HCT116 (cell line): ENCODE measurements around the gene MYLK4. TPM values are rescaled to one million over a fixed set of nuclear protein-coding genes. Genes with fewer than 3 reads are reported as not detected.

Source experiments
- ATAC-seq: fragments of 200-7000 bp; cut with Tn5 transposase; 2 replicates; pipeline ENCODE4 v1.9.1; 2020; ENCODE audit warnings: mild to moderate bottlenecking, moderate library complexity
- BruUV-seq: library from RNA; stranded (reverse); fragments of 400-500 nt; replicated peaks from 2 replicates; lab custom pipeline; 2021; lab: Mats Ljungman, UMichigan
- CTCF ChIA-PET: fragments of 300-600 bp; sonication (Branson Sonifier 250); formaldehyde crosslinking; loops from one replicate; lab custom pipeline; 2021; ENCODE audit warnings: antibody characterized with exemption; lab: Charles Lee
- POLR2A ChIA-PET: fragments of 300-600, 350-600 bp; sonication (Branson Sonifier 250); formaldehyde crosslinking; loops from one replicate; lab custom pipeline; 2021; ENCODE audit warnings: antibody characterized with exemption; lab: Charles Lee
- RAD21 ChIA-PET, 2 experiments: fragments of 300-600 bp; sonication (Branson Sonifier 250); formaldehyde crosslinking; loops; one replicate each; lab custom pipeline; 2023; ENCODE audit warnings: low total read pairs in 2 of 2; ENCODE audit not compliant: uncharacterized antibody in 2 of 2, unreplicated experiment in 2 of 2, low non-redundant PET in 1 of 2; lab: Charles Lee
- DNase-seq: peaks from one replicate; pipeline ENCODE4 v3.0.0-alpha.2; 2010; ENCODE audit warnings: low read depth, low spot score
- H2AFZ ChIP-seq: fragments of 200-600 bp; shearing (Covaris generic), sonication (generic); 2 replicates; pipeline ENCODE4 v1.6.1; 2017; ENCODE audit warnings: low read depth, mixed run types, mixed read lengths, antibody characterized with exemption, low read length; ENCODE audit not compliant: poor library complexity, severe bottlenecking
- H3K27ac ChIP-seq: 2 replicates; pipeline ENCODE4 v1.5.1; 2012; ENCODE audit warnings: low read depth, low read length
- H3K27me3 ChIP-seq: fragments of 200-600 bp; sonication (generic); 2 replicates; pipeline ENCODE4 v1.6.1; 2016; ENCODE audit warnings: mixed run types, low read length, mixed read lengths; ENCODE audit not compliant: insufficient read depth
- H3K36me3 ChIP-seq, 2 experiments: fragments of 200-500 bp in 1 of 2; fragments of 200-600 bp in 1 of 2; sonication (Bioruptor generic) in 1 of 2; sonication (generic) in 1 of 2; 2 replicates each; pipeline versions ENCODE4 v1.5.1 to v1.6.1; 2014 to 2016; ENCODE audit warnings: low read length in 2 of 2, inconsistent platforms in 1 of 2, mixed read lengths in 1 of 2, mixed run types in 1 of 2; ENCODE audit not compliant: insufficient read depth in 2 of 2, control insufficient read depth in 1 of 2
- H3K4me1 ChIP-seq, 2 experiments: fragments of 200-600 bp in 1 of 2; sonication (generic) in 1 of 2; 2 replicates each; pipeline versions ENCODE4 v1.5.1 to v1.6.1; 2012 to 2017; ENCODE audit warnings: low read length in 2 of 2, inconsistent platforms in 1 of 2, mild to moderate bottlenecking in 1 of 2, mixed read lengths in 1 of 2, mixed run types in 1 of 2, moderate library complexity in 1 of 2; ENCODE audit not compliant: insufficient read depth in 2 of 2, control insufficient read depth in 1 of 2
- H3K4me2 ChIP-seq: fragments of 200-600 bp; sonication (generic); 2 replicates; pipeline ENCODE4 v1.6.1; 2017; ENCODE audit warnings: mixed run types, low read length, mixed read lengths
- H3K4me3 ChIP-seq, 2 experiments: fragments of 200-600 bp in 1 of 2; sonication (generic) in 1 of 2; replicated peaks in 1 of 2; 2 replicates each; pipeline ENCODE4 v1.5.1; 2011 to 2016; ENCODE audit warnings: low read length in 2 of 2, control low read depth in 1 of 2, low read depth in 1 of 2, mild to moderate bottlenecking in 1 of 2, mixed read lengths in 1 of 2, mixed run types in 1 of 2
- H3K79me2 ChIP-seq: fragments of 200-600 bp; sonication (generic); 2 replicates; pipeline ENCODE4 v1.6.1; 2017; ENCODE audit warnings: mild to moderate bottlenecking, mixed run types, low read length, moderate library complexity, mixed read lengths; ENCODE audit not compliant: insufficient read depth
- H3K9ac ChIP-seq: fragments of 200-600 bp; sonication (generic); 2 replicates; pipeline ENCODE4 v1.6.1; 2016; ENCODE audit warnings: low read length, mixed read lengths
- H3K9me2 ChIP-seq: fragments of 200-600 bp; sonication (generic), shearing (Covaris generic); 2 replicates; pipeline ENCODE4 v1.6.1; 2017; ENCODE audit warnings: mixed run types, mild to moderate bottlenecking, moderate library complexity; ENCODE audit not compliant: insufficient read depth
- H3K9me3 ChIP-seq, 2 experiments: fragments of 200-500 bp in 1 of 2; fragments of 200-600 bp in 1 of 2; sonication (Bioruptor generic) in 1 of 2; sonication (generic) in 1 of 2; 2 replicates each; pipeline ENCODE4 v1.6.1; 2014 to 2017; ENCODE audit warnings: low read length in 2 of 2, mixed read lengths in 2 of 2, inconsistent platforms in 1 of 2, low read depth in 1 of 2, mild to moderate bottlenecking in 1 of 2, mixed run types in 1 of 2, moderate library complexity in 1 of 2; ENCODE audit not compliant: control insufficient read depth in 1 of 2, insufficient read depth in 1 of 2
- H4K20me1 ChIP-seq: fragments of 200-600 bp; sonication (generic), shearing (Covaris generic); 2 replicates; pipeline ENCODE4 v1.6.1; 2017; ENCODE audit warnings: mixed run types, mild to moderate bottlenecking, moderate library complexity; ENCODE audit not compliant: insufficient read depth
- ATF3 ChIP-seq: IDR thresholded peaks from 2 replicates; pipeline ENCODE4 v1.6.1; 2012
- CBX3 ChIP-seq: IDR thresholded peaks from 2 replicates; pipeline ENCODE4 v1.6.1; 2012; ENCODE audit warnings: low read depth
- CEBPB ChIP-seq: IDR thresholded peaks from 2 replicates; pipeline ENCODE4 v1.6.1; 2012; ENCODE audit warnings: low read depth
- CTCF ChIP-seq, 3 experiments: fragments of 200-600 bp in 1 of 3; sonication (generic) in 1 of 3; IDR thresholded peaks in 2 of 3; conservative IDR thresholded peaks in 1 of 3; 2 replicates each; pipeline ENCODE4 v1.5.1; 2012 to 2017; ENCODE audit warnings: low read depth in 2 of 3, low read length in 2 of 3, antibody characterized with exemption in 1 of 3, borderline replicate concordance in 1 of 3, control low read depth in 1 of 3, mild to moderate bottlenecking in 1 of 3, mixed read lengths in 1 of 3, mixed run types in 1 of 3, moderate library complexity in 1 of 3; ENCODE audit not compliant: insufficient read depth in 1 of 3
- EGR1 ChIP-seq: IDR thresholded peaks from 2 replicates; pipeline ENCODE4 v1.6.1; 2012; ENCODE audit warnings: low read depth
- ELF1 ChIP-seq: IDR thresholded peaks from 2 replicates; pipeline ENCODE4 v1.6.1; 2012; ENCODE audit warnings: low read depth, borderline replicate concordance
- EZH2 ChIP-seq: fragments of 200-600 bp; sonication (generic); IDR thresholded peaks from 2 replicates; pipeline ENCODE4 v1.6.1; 2017; ENCODE audit warnings: antibody characterized with exemption, mixed run types
- EZH2phosphoT487 ChIP-seq: fragments of 200-600 bp; IDR thresholded peaks from 2 replicates; pipeline ENCODE4 v1.6.1; 2018; ENCODE audit warnings: antibody characterized with exemption, borderline replicate concordance
- FOSL1 ChIP-seq: IDR thresholded peaks from 2 replicates; pipeline ENCODE4 v1.6.1; 2012; ENCODE audit warnings: low read depth
- JUND ChIP-seq: IDR thresholded peaks from 2 replicates; pipeline ENCODE4 v1.6.1; 2012
- MAX ChIP-seq: IDR thresholded peaks from 2 replicates; pipeline ENCODE4 v1.6.1; 2012
- POLR2A ChIP-seq: IDR thresholded peaks from 2 replicates; pipeline ENCODE4 v1.7.0; 2011; ENCODE audit warnings: borderline replicate concordance; ENCODE audit not compliant: insufficient read depth, insufficient read length; ENCODE audit errors: extremely low read depth
- POLR2AphosphoS5 ChIP-seq: IDR thresholded peaks from 2 replicates; pipeline ENCODE4 v1.6.1; 2011; ENCODE audit warnings: mild to moderate bottlenecking, low read depth, low read length, moderate library complexity
- SIN3A ChIP-seq: IDR thresholded peaks from 2 replicates; pipeline ENCODE4 v1.6.1; 2012; ENCODE audit warnings: low read depth
- SP1 ChIP-seq: IDR thresholded peaks from 2 replicates; pipeline ENCODE4 v1.6.1; 2012; ENCODE audit warnings: low read depth
- SRF ChIP-seq: IDR thresholded peaks from 2 replicates; pipeline ENCODE4 v1.6.1; 2012; ENCODE audit warnings: low read depth
- TCF7L2 ChIP-seq: IDR thresholded peaks from 2 replicates; pipeline ENCODE4 v1.7.0; 2011; ENCODE audit warnings: borderline replicate concordance, inconsistent platforms; ENCODE audit not compliant: insufficient read depth, insufficient read length; ENCODE audit errors: extremely low read depth
- YY1 ChIP-seq: IDR thresholded peaks from 2 replicates; pipeline ENCODE4 v1.6.1; 2011; ENCODE audit warnings: low read length, low read depth, moderate library complexity, mild to moderate bottlenecking; ENCODE audit not compliant: insufficient replicate concordance; ENCODE audit errors: extremely low read depth
- ZFX ChIP-seq: fragments of 450-650 bp; IDR thresholded peaks from 2 replicates; pipeline ENCODE4 v1.6.1; 2017
- ZNF274 ChIP-seq: fragments of 200-500 bp; sonication (Bioruptor generic); IDR thresholded peaks from 2 replicates; pipeline ENCODE4 v1.6.1; 2014; ENCODE audit warnings: mild to moderate bottlenecking, low read depth, low read length, inconsistent platforms
- intact Hi-C: fragments of 100-400 bp; cut with micrococcal nuclease; formaldehyde crosslinking; loops from 2 replicates; pipeline ENCODE4 v1.10.0; 2022
- total RNA-seq: library from RNA; stranded (reverse); gene quantifications from one replicate; pipeline ENCODE4 v1.2.1, GENCODE V29; 2021; ENCODE audit not compliant: unreplicated experiment
- TF ChIP-seq, protein P1 (sequence below): IDR thresholded peaks from 2 replicates; pipeline ENCODE4 v1.6.1; 2011; ENCODE audit warnings: mild to moderate bottlenecking, low read length, moderate library complexity; ENCODE audit not compliant: insufficient replicate concordance; ENCODE audit errors: extremely low read depth

Gene MYLK4
- total RNA-seq, 1 experiment from 2014 or later: 0.27 TPM

- H3K9me2 ChIP-seq: no peaks in the 10 kb centered on the region
- H3K4me1 ChIP-seq: peaks cover 46 to 61% of the 10 kb centered on the region in 2 experiments
- no peaks in the 10 kb centered on the region for H3K36me3 ChIP-seq
- no TSS peak for BruUV-seq
- RAD21 ChIA-PET: interaction anchor here (0.6 to 0.7 kb wide), 5 partner anchors 49 to 618 kb away, joined by 3 read pairs; no protein-coding TSS in a partner anchor
- ATAC-seq (peak; percentile 80), DNase-seq (peak; percentile 75)
- no peaks in the 10 kb centered on the region for H3K79me2 ChIP-seq
- CTCF ChIA-PET: interaction anchor here (0.6 to 2.2 kb wide), 20 partner anchors 8 to 1038 kb away, joined by 3 to 15 read pairs (median 5); partner anchors contain the start of gene FOXC1
- peak overlapping the region; percentile 37 to 52 for H3K4me3 ChIP-seq
- H3K27me3 ChIP-seq: no peaks in the 10 kb centered on the region
- POLR2A ChIA-PET: interaction anchor here (0.8 to 1.1 kb wide), 2 partner anchors 11 to 50 kb away, joined by 3 to 4 read pairs; no protein-coding TSS in a partner anchor
- intact Hi-C loops: loop anchor here (1.0 to 5.0 kb wide), 7 partner anchors 38 to 1038 kb away; partner anchors contain the start of gene GMDS
- peak overlapping the region; percentile 69 for H3K9ac ChIP-seq
- no peaks in the 10 kb centered on the region for H4K20me1 ChIP-seq
- peak overlapping the region; percentile 73 for H3K27ac ChIP-seq
- H3K4me2 ChIP-seq: peak overlapping the region; percentile 70
- H2AFZ ChIP-seq: peak overlapping the region; percentile 79
- no peaks in the 10 kb centered on the region for H3K9me3 ChIP-seq
- TF ChIP-seq ZFX (peak; percentile 68), SRF (no peak), EZH2 (no peak), CBX3 (no peak), MAX (no peak), FOSL1 (no peak), ATF3 (no peak), ZNF274 (no peak), SP1 (no peak), SIN3A (no peak), POLR2A (no peak), CEBPB (no peak), EZH2phosphoT487 (no peak), TCF7L2 (peak; percentile 31), CTCF (IDR thresholded peaks at IDR 0.05 in 2 of 3, conservative IDR thresholded peaks at IDR 0.05 in 1 of 3; ENCODE audit: borderline replicate concordance in 1 of 3, insufficient read depth in 1 of 3, low read depth in 2 of 3, low read length in 2 of 3) (peak in 2 of 3 experiments; percentile 95 to 96; a peak in 4 of 6 replicates), YY1 (no peak), POLR2AphosphoS5 (0 out of 2 replicates have a peak, but pooled peaks have one; percentile 12), ELF1 (no peak), EGR1 (no peak), JUND (no peak)
- TF ChIP-seq, protein P1, sequence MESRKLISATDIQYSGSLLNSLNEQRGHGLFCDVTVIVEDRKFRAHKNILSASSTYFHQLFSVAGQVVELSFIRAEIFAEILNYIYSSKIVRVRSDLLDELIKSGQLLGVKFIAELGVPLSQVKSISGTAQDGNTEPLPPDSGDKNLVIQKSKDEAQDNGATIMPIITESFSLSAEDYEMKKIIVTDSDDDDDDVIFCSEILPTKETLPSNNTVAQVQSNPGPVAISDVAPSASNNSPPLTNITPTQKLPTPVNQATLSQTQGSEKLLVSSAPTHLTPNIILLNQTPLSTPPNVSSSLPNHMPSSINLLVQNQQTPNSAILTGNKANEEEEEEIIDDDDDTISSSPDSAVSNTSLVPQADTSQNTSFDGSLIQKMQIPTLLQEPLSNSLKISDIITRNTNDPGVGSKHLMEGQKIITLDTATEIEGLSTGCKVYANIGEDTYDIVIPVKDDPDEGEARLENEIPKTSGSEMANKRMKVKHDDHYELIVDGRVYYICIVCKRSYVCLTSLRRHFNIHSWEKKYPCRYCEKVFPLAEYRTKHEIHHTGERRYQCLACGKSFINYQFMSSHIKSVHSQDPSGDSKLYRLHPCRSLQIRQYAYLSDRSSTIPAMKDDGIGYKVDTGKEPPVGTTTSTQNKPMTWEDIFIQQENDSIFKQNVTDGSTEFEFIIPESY: no peak
Observed at GRCh38 chr6:2634139-2634964, 116.4 kb downstream of the MYLK4 start.
